Erythroblast (primary cell): ENCODE results near the gene SLX4IP.

Experiments used
- GATA1 ChIP-seq: IDR thresholded peaks from 2 replicates; pipeline ENCODE4 v1.6.1; 2011; ENCODE audit warnings: low read depth, mild to moderate bottlenecking, control low read depth, low read length, moderate library complexity
- POLR2A ChIP-seq: IDR thresholded peaks from 2 replicates; pipeline ENCODE4 v1.6.1; 2011; ENCODE audit warnings: mild to moderate bottlenecking, low read length

- TF ChIP-seq POLR2A (no peak), GATA1 (no peak)
These were observed 218.6 kb downstream of the SLX4IP start for GRCh38 chr20:10653599-10654249.
